ENCODE results near the gene CALM1. TPM values are rescaled to one million over a fixed set of nuclear protein-coding genes. Genes with fewer than 3 reads are reported as not detected.
A peak's percentile ranks its signal among the peaks of the same experiment; 100 is the strongest.

Gene CALM1
- total and polyA plus RNA-seq, 4 donors: 490 to 1,141 (median 1,028) TPM

DNA sequence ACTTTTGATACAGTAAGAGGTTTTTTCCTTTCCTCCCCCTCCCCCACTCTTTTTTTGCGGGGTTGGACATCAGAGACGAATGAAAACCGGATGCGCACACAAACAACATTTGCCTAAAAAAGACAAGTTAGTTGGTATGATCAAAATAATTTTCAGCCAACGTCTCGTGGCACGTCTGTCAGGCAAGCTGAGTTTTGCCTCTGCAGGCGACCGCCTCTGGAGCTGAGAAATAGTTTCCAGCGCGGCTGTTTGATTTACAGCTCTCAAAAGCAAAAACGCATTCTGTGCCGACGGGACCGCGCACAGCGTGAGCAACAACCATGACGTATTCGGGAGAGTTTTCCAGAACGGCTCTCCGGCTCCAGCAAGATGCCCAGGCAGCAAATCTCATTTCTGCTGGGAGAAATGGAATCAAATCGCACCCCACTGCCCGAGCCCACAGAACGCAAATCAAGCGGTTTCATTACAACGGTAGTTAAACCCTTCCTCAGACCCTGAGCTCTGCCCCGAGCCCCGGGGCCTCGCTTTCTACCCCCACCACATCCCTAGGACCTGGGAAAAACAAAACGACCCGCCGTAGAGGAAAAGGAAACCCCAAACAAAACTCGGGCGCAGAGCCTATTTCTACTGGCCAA lies 14.2 kb upstream of the CALM1 start:
- DNase-seq (ENCODE audit: low read depth in 4 of 6, low spot score in 6 of 6): peak in 5 of 6 donors; percentile 69 to 97 (median 83)

DNA sequence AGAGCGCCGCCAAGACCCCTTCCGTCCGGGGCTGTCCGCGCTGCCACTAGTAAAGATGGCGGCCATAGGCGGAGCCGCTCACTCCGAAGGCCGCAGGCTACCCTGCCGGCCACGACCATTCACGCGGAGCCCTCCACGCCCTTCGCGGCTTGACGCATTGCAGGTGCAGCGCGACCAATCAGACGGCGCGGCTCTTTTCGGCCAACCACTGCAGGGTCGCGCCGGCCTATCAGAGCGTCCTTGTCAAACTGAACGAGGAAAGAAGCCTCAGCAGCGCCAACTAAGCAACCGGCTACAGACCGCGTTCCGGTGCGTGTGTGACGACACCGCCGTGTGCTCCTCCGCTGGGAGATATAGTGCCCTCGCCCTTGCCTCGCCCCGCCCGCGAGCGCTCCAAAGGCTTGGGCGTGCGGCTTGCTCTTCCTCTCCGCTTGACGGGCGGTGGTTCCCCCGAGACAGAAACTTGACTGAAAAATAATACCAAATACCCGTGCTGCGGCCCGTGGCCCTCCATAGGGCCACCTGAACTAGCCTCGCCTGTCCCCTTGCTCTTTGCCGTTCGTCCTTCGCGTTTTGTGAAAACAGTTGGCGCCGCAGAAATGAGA lies 13.6 kb upstream of the CALM1 start:
- Histone ChIP-seq H3K36me3 (ENCODE audit: control insufficient read depth, insufficient read depth, low read length) (no peaks in the 10 kb centered on the region), H3K27ac (ENCODE audit: low read depth, low read length) (peak overlapping the region; percentile 100), H3K27me3 (ENCODE audit: control insufficient read depth, insufficient read depth, low read length) (no peaks in the 10 kb centered on the region), H3K4me1 (ENCODE audit: control insufficient read depth, insufficient read depth, low read length) (peaks cover 26% of the 10 kb centered on the region), H3K4me3 (ENCODE audit: low read depth, low read length) (peak overlapping the region; percentile 76), H3K9me3 (ENCODE audit: control insufficient read depth, insufficient read depth, low read length) (no peaks in the 10 kb centered on the region)
- peak; percentile 97 to 100 (median 98) for DNase-seq (ENCODE audit: low read depth in 4 of 6, low spot score in 6 of 6)
- under 1% methylated on average over 62 of the region's 62 CpGs for WGBS (ENCODE audit: insufficient coverage)

More for the DNA sequence above, 14.2 kb upstream of the CALM1 start:
- Histone ChIP-seq H3K4me1 (ENCODE audit: control insufficient read depth, insufficient read depth, low read length) (peaks cover 26% of the 10 kb centered on the region), H3K27ac (ENCODE audit: low read depth, low read length) (peak overlapping the region; percentile 100), H3K4me3 (ENCODE audit: low read depth, low read length) (peak overlapping the region; percentile 76), H3K9me3 (ENCODE audit: control insufficient read depth, insufficient read depth, low read length) (no peaks in the 10 kb centered on the region), H3K27me3 (ENCODE audit: control insufficient read depth, insufficient read depth, low read length) (no peaks in the 10 kb centered on the region), H3K36me3 (ENCODE audit: control insufficient read depth, insufficient read depth, low read length) (no peaks in the 10 kb centered on the region)
- under 1% methylated on average over 30 of the region's 34 CpGs for WGBS (ENCODE audit: insufficient coverage)

DNA sequence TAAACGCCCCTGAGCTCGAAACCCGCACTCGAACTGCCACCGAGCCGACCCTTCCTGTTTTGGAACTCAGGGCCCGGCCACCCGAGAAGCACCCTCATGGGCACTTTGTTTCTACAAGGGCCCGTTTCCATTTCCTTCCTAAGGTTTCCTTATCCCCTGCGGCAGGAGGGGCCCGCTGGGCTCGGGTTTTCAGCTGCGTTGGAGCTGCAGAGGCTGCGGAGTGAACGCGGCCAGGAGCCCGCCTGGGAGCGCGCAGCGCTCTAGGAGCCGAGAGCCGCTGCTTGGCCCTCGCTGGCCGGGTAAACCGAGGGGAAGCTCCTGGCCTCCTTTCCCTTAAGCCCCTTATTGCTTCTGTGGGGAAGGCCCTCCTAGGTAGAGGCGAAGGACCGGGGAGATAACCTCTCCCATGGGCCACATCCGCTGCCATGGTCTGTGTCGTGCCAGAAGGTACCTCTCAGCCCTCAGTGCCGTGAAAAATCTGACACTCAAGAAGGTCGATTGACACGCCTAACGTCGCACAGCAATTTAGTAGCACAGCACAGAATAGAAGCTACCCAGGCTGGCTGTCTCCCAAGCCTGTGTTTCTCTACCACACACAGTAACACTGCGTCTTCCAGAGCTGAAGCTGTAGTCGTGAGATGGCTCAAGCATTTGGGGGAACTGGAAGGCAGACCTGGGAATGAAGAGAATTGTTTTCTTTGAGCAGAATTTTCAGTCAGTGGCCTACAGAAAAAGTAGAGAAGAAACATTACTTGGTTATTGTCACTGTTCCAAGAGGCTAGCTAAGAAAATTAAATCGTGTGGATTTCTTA lies 12.9 kb upstream of the CALM1 start:
- H3K27me3 ChIP-seq (ENCODE audit: control insufficient read depth, insufficient read depth, low read length): no peaks in the 10 kb centered on the region
- DNase-seq (ENCODE audit: low read depth in 4 of 6, low spot score in 6 of 6): peak in 3 of 6 donors; percentile 56 to 92 (median 91)
- no peaks in the 10 kb centered on the region for H3K9me3 ChIP-seq (ENCODE audit: control insufficient read depth, insufficient read depth, low read length)
- peaks cover 26% of the 10 kb centered on the region for H3K4me1 ChIP-seq (ENCODE audit: control insufficient read depth, insufficient read depth, low read length)
- peak overlapping the region; percentile 76 for H3K4me3 ChIP-seq (ENCODE audit: low read depth, low read length)
- WGBS (ENCODE audit: insufficient coverage): under 1% methylated on average over 36 of the region's 37 CpGs
- H3K27ac ChIP-seq (ENCODE audit: low read depth, low read length): peak overlapping the region; percentile 100
- H3K36me3 ChIP-seq (ENCODE audit: control insufficient read depth, insufficient read depth, low read length): no peaks in the 10 kb centered on the region

GRCh38 chr14:90384543-90384911 lies 12.3 kb upstream of the CALM1 start:
- WGBS (ENCODE audit: insufficient coverage): no CpG with 5 or more reads among the region's 3 CpGs
- Histone ChIP-seq H3K27ac (ENCODE audit: low read depth, low read length) (peak overlapping the region; percentile 100), H3K4me1 (ENCODE audit: control insufficient read depth, insufficient read depth, low read length) (peaks cover 26% of the 10 kb centered on the region), H3K4me3 (ENCODE audit: low read depth, low read length) (peak overlapping the region; percentile 76), H3K27me3 (ENCODE audit: control insufficient read depth, insufficient read depth, low read length) (no peaks in the 10 kb centered on the region), H3K36me3 (ENCODE audit: control insufficient read depth, insufficient read depth, low read length) (no peaks in the 10 kb centered on the region), H3K9me3 (ENCODE audit: control insufficient read depth, insufficient read depth, low read length) (no peaks in the 10 kb centered on the region)
- DNase-seq (ENCODE audit: low read depth in 4 of 6, low spot score in 6 of 6): no peak

DNA sequence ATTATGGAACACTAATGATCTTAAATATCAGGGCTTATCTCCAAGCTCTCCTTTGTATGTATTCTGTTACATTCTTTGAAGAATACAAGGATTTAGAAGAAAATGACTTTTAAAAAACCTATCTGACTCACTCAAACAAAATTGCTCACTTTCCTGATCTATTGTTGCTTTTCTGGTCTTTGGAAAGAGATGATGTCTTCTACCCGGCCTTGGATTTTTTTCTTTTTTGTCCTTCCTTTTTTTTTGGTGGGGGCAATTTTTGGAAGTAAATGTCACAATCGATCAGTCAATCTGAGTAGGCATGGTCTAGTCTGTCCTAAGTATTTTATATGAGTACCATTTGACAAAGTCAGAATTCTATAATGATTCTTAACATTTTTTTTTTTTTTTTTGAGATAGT lies 10.5 kb upstream of the CALM1 start:
- Histone ChIP-seq H3K4me1 (ENCODE audit: control insufficient read depth, insufficient read depth, low read length) (peaks cover 25% of the 10 kb centered on the region), H3K9me3 (ENCODE audit: control insufficient read depth, insufficient read depth, low read length) (no peaks in the 10 kb centered on the region), H3K27me3 (ENCODE audit: control insufficient read depth, insufficient read depth, low read length) (no peaks in the 10 kb centered on the region), H3K4me3 (ENCODE audit: low read depth, low read length) (no peak overlapping the region), H3K27ac (ENCODE audit: low read depth, low read length) (no peak overlapping the region), H3K36me3 (ENCODE audit: control insufficient read depth, insufficient read depth, low read length) (no peaks in the 10 kb centered on the region)
- no CpG with 5 or more reads among the region's 2 CpGs for WGBS (ENCODE audit: insufficient coverage)
- no peak for DNase-seq (ENCODE audit: low read depth in 4 of 6, low spot score in 6 of 6)

DNA sequence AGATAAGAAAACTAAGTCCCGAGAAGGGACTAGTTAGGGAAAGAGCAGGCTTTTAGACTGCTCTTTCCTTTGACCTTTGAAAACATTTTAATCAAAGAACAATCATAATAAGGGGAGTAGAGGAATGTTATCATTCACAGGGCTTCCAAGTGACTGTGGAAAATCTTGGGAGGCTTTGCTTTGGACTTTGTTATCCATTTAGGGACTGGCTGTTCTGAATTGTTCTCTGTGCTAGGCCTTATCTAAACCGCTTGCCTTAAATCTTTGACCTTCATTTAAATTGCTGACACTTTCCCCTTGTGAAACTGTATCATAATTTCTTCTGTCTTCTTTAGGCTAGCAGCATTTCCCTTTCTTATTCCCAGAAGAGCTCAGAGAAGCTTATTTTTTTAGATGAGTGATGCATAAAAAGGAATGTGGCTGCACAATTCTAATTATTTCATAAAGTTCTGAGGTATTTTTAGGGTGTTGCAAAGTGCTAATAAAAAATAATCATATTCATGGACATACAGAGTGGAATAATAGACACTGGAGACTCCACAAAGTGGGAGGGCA lies 9.5 kb upstream of the CALM1 start:
- Histone ChIP-seq H3K27ac (ENCODE audit: low read depth, low read length) (no peak overlapping the region), H3K9me3 (ENCODE audit: control insufficient read depth, insufficient read depth, low read length) (no peaks in the 10 kb centered on the region), H3K36me3 (ENCODE audit: control insufficient read depth, insufficient read depth, low read length) (no peaks in the 10 kb centered on the region), H3K27me3 (ENCODE audit: control insufficient read depth, insufficient read depth, low read length) (no peaks in the 10 kb centered on the region), H3K4me1 (ENCODE audit: control insufficient read depth, insufficient read depth, low read length) (peaks cover 17% of the 10 kb centered on the region), H3K4me3 (ENCODE audit: low read depth, low read length) (no peak overlapping the region)
- DNase-seq (ENCODE audit: low read depth in 4 of 6, low spot score in 6 of 6): no peak
- WGBS (ENCODE audit: insufficient coverage): no CpG with 5 or more reads among the region's 2 CpGs

DNA sequence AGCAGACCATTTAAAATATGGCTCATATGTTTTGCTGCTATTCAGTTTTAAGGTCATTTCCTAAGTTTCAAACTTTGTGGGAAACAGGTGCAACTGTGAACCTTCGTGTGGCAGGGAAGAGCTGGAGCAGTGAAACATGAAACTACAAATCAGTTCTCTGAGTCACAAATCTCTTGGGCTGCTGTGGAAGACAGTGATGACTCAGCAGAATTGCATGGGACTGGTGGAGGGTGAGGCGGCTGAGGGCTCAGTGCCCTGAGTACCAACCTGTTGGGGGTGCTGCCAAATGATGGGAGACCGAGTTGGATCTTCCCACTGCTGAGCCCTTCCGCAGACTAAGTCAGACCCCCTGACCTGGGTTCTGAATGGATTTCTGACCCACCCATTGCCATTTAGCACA lies 8.4 kb upstream of the CALM1 start:
- Histone ChIP-seq H3K27ac (ENCODE audit: low read depth, low read length) (no peak overlapping the region), H3K27me3 (ENCODE audit: control insufficient read depth, insufficient read depth, low read length) (no peaks in the 10 kb centered on the region), H3K36me3 (ENCODE audit: control insufficient read depth, insufficient read depth, low read length) (no peaks in the 10 kb centered on the region), H3K9me3 (ENCODE audit: control insufficient read depth, insufficient read depth, low read length) (no peaks in the 10 kb centered on the region), H3K4me3 (ENCODE audit: low read depth, low read length) (no peak overlapping the region), H3K4me1 (ENCODE audit: control insufficient read depth, insufficient read depth, low read length) (peaks cover 14% of the 10 kb centered on the region)
- DNase-seq (ENCODE audit: low read depth in 4 of 6, low spot score in 6 of 6): no peak
- 26% methylated on average over 2 of the region's 4 CpGs for WGBS (ENCODE audit: insufficient coverage)

DNA sequence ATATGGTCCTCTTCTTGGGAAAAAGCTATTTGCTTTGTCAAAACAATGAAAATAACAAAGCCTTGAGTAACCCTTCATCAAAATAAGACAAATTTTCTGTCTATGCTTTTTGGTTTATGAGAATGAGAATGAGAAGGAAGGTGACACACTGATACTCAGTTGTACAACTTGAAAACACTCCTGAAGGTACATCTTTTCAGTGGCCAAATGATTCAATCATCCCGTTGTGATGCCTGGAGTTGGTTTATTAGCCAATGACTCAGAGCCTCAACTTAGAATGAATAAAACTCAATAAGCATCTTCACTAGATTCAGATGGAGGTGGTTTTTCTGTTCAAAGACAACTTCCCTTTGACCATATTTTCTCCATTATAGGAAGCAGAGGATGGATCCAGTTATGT lies 7.8 kb upstream of the CALM1 start:
- no CpG with 5 or more reads among the region's 1 CpG for WGBS (ENCODE audit: insufficient coverage)
- H3K27ac ChIP-seq (ENCODE audit: low read depth, low read length): no peak overlapping the region
- H3K9me3 ChIP-seq (ENCODE audit: control insufficient read depth, insufficient read depth, low read length): no peaks in the 10 kb centered on the region
- H3K4me1 ChIP-seq (ENCODE audit: control insufficient read depth, insufficient read depth, low read length): peaks cover 9% of the 10 kb centered on the region
- DNase-seq (ENCODE audit: low read depth in 4 of 6, low spot score in 6 of 6): no peak
- H3K27me3 ChIP-seq (ENCODE audit: control insufficient read depth, insufficient read depth, low read length): no peaks in the 10 kb centered on the region
- H3K36me3 ChIP-seq (ENCODE audit: control insufficient read depth, insufficient read depth, low read length): no peaks in the 10 kb centered on the region
- H3K4me3 ChIP-seq (ENCODE audit: low read depth, low read length): no peak overlapping the region

GRCh38 chr14:90393966-90394365 lies 2.9 kb upstream of the CALM1 start:
- Histone ChIP-seq H3K27me3 (ENCODE audit: control insufficient read depth, insufficient read depth, low read length) (no peaks in the 10 kb centered on the region), H3K9me3 (ENCODE audit: control insufficient read depth, insufficient read depth, low read length) (no peaks in the 10 kb centered on the region), H3K4me3 (ENCODE audit: low read depth, low read length) (no peak overlapping the region), H3K36me3 (ENCODE audit: control insufficient read depth, insufficient read depth, low read length) (no peaks in the 10 kb centered on the region), H3K4me1 (ENCODE audit: control insufficient read depth, insufficient read depth, low read length) (peaks cover 8% of the 10 kb centered on the region), H3K27ac (ENCODE audit: low read depth, low read length) (no peak overlapping the region)
- WGBS (ENCODE audit: insufficient coverage): 69% methylated on average over 2 of the region's 3 CpGs
- DNase-seq (ENCODE audit: low read depth in 4 of 6, low spot score in 6 of 6): no peak

Data from spinal cord (tissue), 10 donors.